Fibroblast of lung (primary cell): ENCODE results near the gene NMNAT2. TPM values are rescaled to one million over a fixed set of nuclear protein-coding genes. Genes with fewer than 3 reads are reported as not detected.

Experiments
- DNase-seq, 2 donors: peaks; one replicate each; pipeline versions ENCODE4 v3.0.0 to v3.0.0-alpha.2; 2010; ENCODE audit warnings: low read depth in 2 of 2
- H2AFZ ChIP-seq: 2 replicates; pipeline ENCODE4 v1.5.1; 2012; ENCODE audit warnings: low read length, control low read depth, inconsistent platforms
- H3K27ac ChIP-seq: 2 replicates; pipeline ENCODE4 v1.5.1; 2011; ENCODE audit warnings: low read length, control low read depth; ENCODE audit not compliant: insufficient read depth
- H3K27me3 ChIP-seq: 2 replicates; pipeline ENCODE4 v1.5.1; 2011; ENCODE audit warnings: mild to moderate bottlenecking, low read length; ENCODE audit not compliant: control insufficient read depth, insufficient read depth
- H3K36me3 ChIP-seq: 2 replicates; pipeline ENCODE4 v1.5.1; 2011; ENCODE audit warnings: low read length; ENCODE audit not compliant: control insufficient read depth, insufficient read depth
- H3K4me1 ChIP-seq: 2 replicates; pipeline ENCODE4 v1.5.1; 2011; ENCODE audit warnings: low read length; ENCODE audit not compliant: control insufficient read depth, insufficient read depth; ENCODE audit errors: extremely low read depth
- H3K4me2 ChIP-seq: 2 replicates; pipeline ENCODE4 v1.5.1; 2011; ENCODE audit warnings: low read length, control low read depth; ENCODE audit not compliant: insufficient read depth; ENCODE audit errors: extremely low read depth
- H3K4me3 ChIP-seq, 4 experiments: fragments of 200-600 bp in 1 of 4; sonication (generic) in 1 of 4; replicated peaks in 1 of 4; 2 replicates each; pipeline ENCODE4 v1.5.1; 2011 to 2016; ENCODE audit warnings: low read length in 4 of 4, low read depth in 3 of 4, mild to moderate bottlenecking in 3 of 4, control low read depth in 2 of 4, inconsistent platforms in 1 of 4, mixed read lengths in 1 of 4; ENCODE audit not compliant: insufficient read depth in 1 of 4; ENCODE audit errors: control extremely low read depth in 1 of 4
- H3K79me2 ChIP-seq: 2 replicates; pipeline ENCODE4 v1.5.1; 2012; ENCODE audit warnings: mild to moderate bottlenecking, low read length, inconsistent platforms; ENCODE audit not compliant: control insufficient read depth, insufficient read depth
- H3K9ac ChIP-seq: 2 replicates; pipeline ENCODE4 v1.5.1; 2011; ENCODE audit warnings: mild to moderate bottlenecking, low read length, control low read depth; ENCODE audit not compliant: insufficient read depth
- H3K9me3 ChIP-seq: 2 replicates; pipeline ENCODE4 v1.5.1; 2012; ENCODE audit warnings: low read depth, low read length; ENCODE audit not compliant: control insufficient read depth, insufficient read depth
- H4K20me1 ChIP-seq: 2 replicates; pipeline ENCODE4 v1.5.1; 2011; ENCODE audit warnings: low read length; ENCODE audit not compliant: control insufficient read depth, insufficient read depth; ENCODE audit errors: extremely low read depth
- CTCF ChIP-seq, 2 donors: IDR thresholded peaks in 1 of 2; conservative IDR thresholded peaks in 1 of 2; 1 replicate in 1 of 2; 2 replicates in 1 of 2; pipeline ENCODE4 v1.5.1; 2011 to 2012; ENCODE audit warnings: low read length in 2 of 2, control low read depth in 1 of 2, inconsistent platforms in 1 of 2, low read depth in 1 of 2, mild to moderate bottlenecking in 1 of 2
- EZH2 ChIP-seq: IDR thresholded peaks from 2 replicates; pipeline ENCODE4 v1.5.1; 2012; ENCODE audit warnings: low read length, control low read depth, mild to moderate bottlenecking; ENCODE audit errors: missing control alignments
- polyA plus RNA-seq, 2 donors: library from polyadenylated mRNA; depleted of rRNA in 1 of 2; stranded (reverse) in 1 of 2; unstranded in 1 of 2; fragments of >200 nt; gene quantifications; 2 replicates each; pipeline ENCODE4 v1.2.1, GENCODE V29; 2011 to 2012; ENCODE audit warnings: missing spikeins in 1 of 2
- total RNA-seq: library from RNA; depleted of rRNA; stranded (reverse); fragments of >200 nt; gene quantifications from 2 replicates; pipeline ENCODE4 v1.2.1, GENCODE V29; 2014

The NMNAT2 gene
- total and polyA plus RNA-seq, 2 donors (not counting 1 experiment from before 2014, with no cell fraction given): under 0.01 to 0.61 TPM

- Histone ChIP-seq H3K4me3 (no peak overlapping the region), H3K4me2 (no peak overlapping the region), H3K9me3 (no peaks in the 10 kb centered on the region), H3K4me1 (no peaks in the 10 kb centered on the region), H3K36me3 (no peaks in the 10 kb centered on the region), H3K79me2 (no peaks in the 10 kb centered on the region), H4K20me1 (no peaks in the 10 kb centered on the region), H3K9ac (no peak overlapping the region), H3K27me3 (no peaks in the 10 kb centered on the region), H3K27ac (no peak overlapping the region), H2AFZ (no peak overlapping the region)
- TF ChIP-seq CTCF (conservative IDR thresholded peaks at IDR 0.05 in 1 of 2, IDR thresholded peaks at IDR 0.05 in 1 of 2; ENCODE audit: low read depth in 1 of 2, low read length in 2 of 2) (no peak), EZH2 (no peak)
- DNase-seq: no peak
Observed at GRCh38 chr1:183435497-183435896, 17.3 kb upstream of the NMNAT2 start.

- Histone ChIP-seq H3K27me3 (peaks cover 3% of the 10 kb centered on the region), H3K79me2 (no peaks in the 10 kb centered on the region), H3K9me3 (no peaks in the 10 kb centered on the region), H4K20me1 (no peaks in the 10 kb centered on the region), H2AFZ (no peak overlapping the region), H3K4me2 (no peak overlapping the region), H3K4me1 (no peaks in the 10 kb centered on the region), H3K4me3 (no peak overlapping the region), H3K9ac (no peak overlapping the region), H3K36me3 (no peaks in the 10 kb centered on the region), H3K27ac (no peak overlapping the region)
- TF ChIP-seq CTCF (conservative IDR thresholded peaks at IDR 0.05 in 1 of 2, IDR thresholded peaks at IDR 0.05 in 1 of 2; ENCODE audit: low read depth in 1 of 2, low read length in 2 of 2) (no peak), EZH2 (no peak)
- DNase-seq: no peak
Observed at GRCh38 chr1:183433703-183434102, 15.5 kb upstream of the NMNAT2 start.

GRCh38 chr1:183432548-183432875, 14.3 kb upstream of the NMNAT2 start:
- no peak for DNase-seq
- Histone ChIP-seq H3K4me3 (no peak overlapping the region), H3K36me3 (no peaks in the 10 kb centered on the region), H4K20me1 (no peaks in the 10 kb centered on the region), H3K27me3 (peaks cover 3% of the 10 kb centered on the region), H3K4me2 (no peak overlapping the region), H3K4me1 (no peaks in the 10 kb centered on the region), H3K9me3 (no peaks in the 10 kb centered on the region), H3K79me2 (no peaks in the 10 kb centered on the region), H3K9ac (no peak overlapping the region), H2AFZ (no peak overlapping the region), H3K27ac (no peak overlapping the region)
- TF ChIP-seq EZH2: no peak
- no peak for TF ChIP-seq CTCF (conservative IDR thresholded peaks at IDR 0.05 in 1 of 2, IDR thresholded peaks at IDR 0.05 in 1 of 2; ENCODE audit: low read depth in 1 of 2, low read length in 2 of 2)
